Head of caudate nucleus (tissue), 42 donors: ENCODE data around the gene ADAMTS12.

Experiments used
- DNase-seq, 42 donors: peaks; one replicate each; pipeline versions ENCODE4 v3.0.0 to v3.0.0-alpha.2; 2020 to 2021; ENCODE audit warnings: mixed read lengths in 7 of 42
- intact Hi-C: fragments of 100-400 bp; cut with DNase I; formaldehyde crosslinking; loops from one replicate; pipeline ENCODE4 v1.15.0; 2022

Gene ADAMTS12

DNA sequence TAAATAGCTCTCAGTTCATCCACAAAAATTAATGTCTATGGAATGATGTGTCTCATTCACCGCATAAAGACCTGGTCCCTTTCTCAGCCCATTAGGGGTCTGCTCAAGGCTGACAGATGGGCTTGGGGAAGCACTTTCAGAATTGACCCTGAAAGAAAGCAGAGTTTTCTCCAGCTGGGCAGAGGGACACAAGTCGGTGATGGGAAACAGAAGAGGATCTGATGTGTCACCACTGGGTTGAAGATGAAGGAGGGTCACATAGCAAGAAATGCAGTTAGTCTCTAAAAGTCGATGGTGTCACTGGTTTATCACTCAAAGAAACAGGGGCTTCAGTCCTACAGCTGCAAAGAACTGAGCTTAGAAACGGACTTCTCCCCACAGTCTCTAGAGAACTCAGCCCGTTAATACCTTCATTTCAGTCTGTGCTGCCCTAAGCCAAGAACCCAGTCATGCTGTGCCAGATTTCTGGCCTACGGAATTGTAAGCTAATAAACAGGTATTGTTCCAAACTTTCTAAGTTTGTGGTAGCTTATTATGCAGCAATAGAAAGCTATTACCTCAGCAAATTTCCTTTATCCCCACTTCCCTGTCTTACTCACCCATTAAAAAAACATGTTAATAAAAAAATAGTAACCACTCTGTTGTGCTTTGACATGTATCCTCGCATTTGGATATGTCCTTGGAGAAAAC, 64.6 kb downstream of the ADAMTS12 start:
- intact Hi-C loops: no loop called here

DNA sequence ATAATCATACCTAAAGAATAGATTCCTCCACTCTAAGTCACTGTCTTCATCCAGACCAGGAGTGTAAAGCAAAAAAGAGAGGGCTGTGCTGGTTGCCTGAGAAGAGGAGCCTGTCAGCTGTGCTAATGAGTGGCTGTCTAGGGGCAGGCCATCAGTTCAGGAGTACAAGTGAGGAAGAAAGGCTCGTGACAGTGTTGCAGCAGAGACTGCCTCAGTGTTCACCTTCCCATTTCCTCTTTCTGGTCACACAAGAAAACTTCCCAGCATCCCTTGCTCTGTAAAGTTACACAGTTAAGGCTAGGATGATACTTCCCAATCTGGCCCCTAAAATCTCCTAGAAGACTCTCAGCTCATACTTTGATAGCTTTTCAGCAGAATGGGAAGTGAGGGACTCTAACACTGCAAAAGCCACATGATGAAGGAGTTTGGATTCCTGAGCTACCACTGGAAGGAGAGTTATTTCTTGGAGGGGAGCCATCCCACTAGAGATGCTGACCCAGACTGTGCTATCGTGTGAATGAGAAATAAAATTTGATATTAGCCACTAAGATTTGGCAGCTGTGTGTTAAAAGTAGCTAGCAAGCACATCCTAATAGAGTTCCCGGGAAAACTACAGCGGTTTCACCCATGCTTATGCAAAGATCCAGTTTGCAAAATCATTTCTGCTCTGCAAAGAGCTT, 67.1 kb downstream of the ADAMTS12 start:
- DNase-seq: peak in 20 of 42 donors; percentile 3 to 55 (median 24)
- intact Hi-C loops: no loop called here

More for the DNA sequence above, 64.6 kb downstream of the ADAMTS12 start:
- DNase-seq: no peak

DNA sequence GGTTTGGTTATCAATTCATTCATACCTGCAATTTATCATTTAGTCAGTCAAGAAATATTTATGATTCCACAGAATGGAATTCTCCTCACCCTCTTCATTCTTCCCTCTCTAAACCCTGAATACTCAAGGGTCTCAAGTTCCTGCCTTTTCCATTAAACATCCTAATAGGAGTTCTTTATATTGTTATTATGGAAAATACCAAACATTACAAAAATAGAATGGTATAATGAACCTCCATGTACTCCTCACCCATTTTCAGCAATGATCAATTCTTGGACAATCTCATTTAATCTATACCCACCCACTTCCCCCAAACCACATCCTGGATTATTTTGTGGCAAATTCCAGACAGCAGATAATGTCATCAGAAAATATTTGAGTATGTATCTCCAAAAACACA, 74.5 kb downstream of the ADAMTS12 start:
- intact Hi-C loops: no loop called here
- no peak for DNase-seq

DNA sequence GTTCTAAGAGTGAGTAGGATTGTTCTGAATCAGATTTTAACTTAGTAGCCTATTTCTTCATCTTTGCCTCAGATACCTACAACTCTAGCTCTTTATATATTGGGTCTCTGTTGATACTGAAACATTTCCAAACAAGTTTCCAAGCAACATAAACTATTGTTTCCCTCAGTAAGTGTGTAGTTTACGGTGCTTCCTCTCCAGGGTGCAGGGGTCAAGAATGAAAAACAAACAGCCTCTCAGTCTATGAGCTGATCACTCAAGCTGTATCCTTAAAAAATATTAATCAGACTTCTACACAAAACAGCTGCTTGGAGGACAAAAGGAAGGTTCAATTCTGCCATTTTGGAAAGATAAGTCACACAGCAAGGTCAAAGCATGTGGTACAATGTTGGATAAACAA, 75.0 kb downstream of the ADAMTS12 start:
- intact Hi-C loops: no loop called here
- no peak for DNase-seq

DNA sequence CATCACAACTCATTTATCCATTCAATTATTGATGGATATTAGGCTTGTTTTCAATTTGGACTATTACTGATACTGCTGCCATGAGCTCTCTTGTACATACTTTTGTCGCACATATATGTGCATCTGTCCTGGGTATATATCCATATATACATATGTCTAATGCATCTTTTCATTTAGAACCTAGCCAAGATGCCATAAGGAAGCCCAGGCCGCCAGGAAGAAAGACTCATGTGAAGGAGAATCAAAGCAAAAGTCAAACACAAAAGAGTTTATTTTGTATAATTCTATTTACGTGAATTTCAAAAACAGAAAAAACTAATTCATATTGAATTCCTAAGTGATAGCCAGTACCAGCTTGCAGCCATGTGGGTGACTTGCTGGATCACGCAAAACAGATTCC, 79.0 kb downstream of the ADAMTS12 start:
- no peak for DNase-seq
- intact Hi-C loops: no loop called here

DNA sequence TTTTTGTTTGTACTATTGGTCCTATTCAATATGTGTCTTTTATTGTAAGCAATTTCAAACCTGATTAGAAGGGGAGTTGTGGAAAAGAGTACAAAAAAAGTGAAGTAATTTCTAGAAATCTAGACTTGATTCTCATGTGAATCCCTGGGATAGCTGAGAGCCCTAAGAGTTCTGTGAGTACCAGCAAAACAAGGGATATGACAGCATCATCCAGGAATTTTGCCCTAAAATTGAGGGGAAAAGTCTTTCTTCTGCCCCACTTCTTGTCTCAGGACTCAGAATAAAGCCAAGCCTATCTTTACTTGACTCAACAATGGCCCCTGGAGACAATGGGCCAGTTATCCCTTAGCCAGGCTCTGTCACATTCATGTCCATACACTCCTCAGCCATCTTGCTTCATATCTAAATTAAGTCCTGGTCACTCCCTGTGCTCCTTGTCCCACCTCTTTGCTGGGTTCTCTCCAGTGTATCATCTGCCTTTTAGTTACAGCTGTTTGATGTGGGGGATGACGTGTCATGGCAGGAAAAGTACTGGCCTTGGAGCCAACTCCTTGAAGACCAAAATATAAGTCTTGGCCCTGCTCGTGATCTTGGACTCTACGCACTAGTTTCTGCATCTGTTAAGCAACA, 81.2 kb downstream of the ADAMTS12 start:
- no peak for DNase-seq
- intact Hi-C loops: no loop called here

DNA sequence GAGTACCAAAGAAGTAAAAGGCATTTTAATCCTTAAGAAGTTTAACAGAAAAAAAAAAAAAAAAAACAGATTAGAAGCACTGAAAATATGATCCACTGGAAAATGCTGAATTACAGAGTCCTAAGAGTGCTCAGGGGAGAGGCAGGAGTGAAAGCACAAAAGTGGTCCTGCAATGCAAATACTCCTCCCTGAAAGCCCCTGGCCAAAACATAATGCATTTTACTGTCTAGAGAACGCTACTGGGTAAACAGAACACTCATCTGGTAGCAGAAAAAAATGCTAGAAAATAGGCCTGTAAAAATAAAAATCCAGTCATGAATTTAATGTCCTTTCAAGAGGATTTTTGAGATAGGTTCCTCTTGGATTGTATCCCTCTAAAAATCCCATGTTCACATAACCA, 81.9 kb downstream of the ADAMTS12 start:
- no peak for DNase-seq
- intact Hi-C loops: no loop called here

DNA sequence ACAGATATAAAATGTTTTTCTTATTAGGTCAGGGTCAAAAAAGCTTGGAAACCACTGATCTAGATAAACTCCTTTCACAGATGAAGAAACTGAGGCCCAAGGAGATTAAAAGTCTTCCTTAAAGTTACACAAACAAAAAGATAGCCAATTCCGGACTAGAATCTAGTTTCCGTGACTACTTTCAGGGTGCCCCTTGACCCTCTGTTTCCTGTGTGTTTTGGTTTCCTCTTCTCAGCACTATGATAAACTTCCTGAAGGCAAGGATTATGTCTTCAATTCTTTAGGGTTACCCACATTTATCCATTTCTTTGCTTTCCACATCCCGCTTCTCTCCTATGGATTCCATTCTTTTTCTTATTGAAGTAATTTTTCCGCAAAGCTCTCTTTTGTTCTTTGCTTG, 83.1 kb downstream of the ADAMTS12 start:
- DNase-seq: no peak
- intact Hi-C loops: no loop called here

DNA sequence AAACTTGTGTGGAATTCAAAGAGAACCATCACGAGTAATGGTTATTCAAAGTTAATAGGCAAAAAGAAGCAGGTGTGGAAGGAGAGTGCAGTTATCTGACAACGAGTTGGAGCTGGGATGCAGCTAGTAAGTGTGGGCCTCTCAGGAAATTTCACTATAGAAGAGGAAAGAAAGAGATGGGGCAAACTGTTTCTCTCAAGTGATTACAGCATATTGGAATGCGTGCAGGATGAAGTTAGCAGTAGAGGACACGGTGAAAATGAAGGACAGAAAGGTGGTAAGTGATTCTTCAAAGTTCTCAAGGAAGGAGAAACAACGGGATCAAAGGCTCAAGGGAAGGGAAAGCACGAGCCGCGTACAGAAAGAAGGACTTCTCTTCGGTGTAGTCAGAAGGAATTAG, 84.0 kb downstream of the ADAMTS12 start:
- no peak for DNase-seq
- intact Hi-C loops: no loop called here

DNA sequence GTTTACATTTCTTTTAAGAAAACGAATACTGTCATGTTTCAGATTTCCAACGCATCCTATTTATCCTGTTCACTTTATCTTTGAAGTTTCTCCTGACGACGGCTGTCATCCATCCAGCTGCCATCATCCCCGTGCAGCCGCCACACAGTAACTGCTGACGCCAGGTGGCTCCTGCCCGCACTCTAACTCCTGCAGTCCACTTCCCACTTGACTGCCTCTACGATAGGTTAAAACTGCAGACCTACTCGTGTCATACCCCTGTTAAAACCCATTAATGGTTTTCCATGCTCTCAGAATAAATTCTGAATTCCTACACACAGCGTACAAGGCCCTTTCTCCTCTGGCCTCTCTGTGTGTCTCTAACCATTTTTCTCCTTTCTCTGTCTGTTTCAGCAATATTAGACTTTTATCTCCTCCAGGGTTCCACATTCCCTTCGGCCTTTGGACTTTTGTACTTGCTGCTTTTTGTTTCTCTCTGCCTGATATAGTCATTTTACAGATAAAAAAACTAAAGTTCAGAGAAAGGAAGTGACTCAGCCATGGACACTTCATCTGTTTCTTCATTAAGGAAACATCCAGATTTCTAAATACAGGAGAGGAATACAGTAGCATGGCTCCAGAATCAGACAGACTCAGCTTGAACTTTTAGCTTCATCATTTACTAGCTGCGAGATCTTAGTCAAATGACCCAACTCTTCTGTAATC, 84.9 kb downstream of the ADAMTS12 start:
- intact Hi-C loops: no loop called here
- no peak for DNase-seq

DNA sequence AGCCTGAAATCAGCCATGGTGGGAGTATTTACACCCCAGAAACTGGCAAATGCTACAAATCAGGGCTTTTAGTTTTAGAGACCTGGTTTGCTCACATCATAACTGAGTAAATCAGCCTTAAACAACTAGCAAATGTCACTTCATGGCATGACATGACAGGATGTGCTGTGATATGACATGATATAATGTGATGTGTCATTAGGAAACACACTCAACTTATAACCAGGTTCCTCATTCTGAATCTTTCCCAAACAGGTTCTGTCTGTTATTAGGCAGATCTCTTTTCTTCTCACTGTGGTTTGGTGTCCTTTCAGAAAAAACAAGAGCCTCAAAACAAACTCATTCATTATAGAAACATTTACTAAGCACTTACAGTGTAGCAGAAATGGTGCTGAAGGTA, 90.5 kb downstream of the ADAMTS12 start:
- intact Hi-C loops: no loop called here
- no peak for DNase-seq

DNA sequence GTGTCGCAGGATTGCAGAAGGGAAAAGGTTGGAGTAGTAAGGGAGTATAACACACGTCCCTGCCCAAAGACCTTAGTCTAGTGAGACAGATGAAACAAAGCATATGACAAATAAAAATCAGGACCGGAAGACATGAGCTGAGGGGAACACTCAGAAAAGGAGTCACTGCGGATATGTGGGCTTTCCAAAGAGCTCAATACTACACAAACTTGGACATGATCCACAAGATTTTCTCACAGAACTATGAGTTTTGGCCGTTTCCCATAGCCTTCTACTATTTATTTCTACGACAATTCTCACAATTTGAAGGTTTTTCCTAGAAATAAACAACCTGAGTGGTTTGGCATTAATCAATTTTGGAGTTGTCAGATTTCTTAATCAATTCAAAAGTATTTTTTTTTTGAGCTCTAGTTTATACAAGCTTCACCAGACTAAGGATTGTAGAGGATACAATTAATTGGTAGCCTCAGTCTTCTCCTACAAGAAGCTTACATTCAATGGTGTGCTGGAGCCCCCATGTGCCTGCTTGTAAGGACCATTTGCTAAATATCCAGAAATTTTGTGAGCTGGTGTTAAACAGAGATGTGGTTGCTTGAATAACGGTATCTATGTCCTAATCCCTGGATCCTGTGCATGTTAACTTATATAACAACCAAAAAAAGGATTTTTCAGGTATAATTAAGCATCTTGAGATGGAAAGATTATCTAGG, 91.4 kb downstream of the ADAMTS12 start:
- DNase-seq: no peak
- intact Hi-C loops: no loop called here

DNA sequence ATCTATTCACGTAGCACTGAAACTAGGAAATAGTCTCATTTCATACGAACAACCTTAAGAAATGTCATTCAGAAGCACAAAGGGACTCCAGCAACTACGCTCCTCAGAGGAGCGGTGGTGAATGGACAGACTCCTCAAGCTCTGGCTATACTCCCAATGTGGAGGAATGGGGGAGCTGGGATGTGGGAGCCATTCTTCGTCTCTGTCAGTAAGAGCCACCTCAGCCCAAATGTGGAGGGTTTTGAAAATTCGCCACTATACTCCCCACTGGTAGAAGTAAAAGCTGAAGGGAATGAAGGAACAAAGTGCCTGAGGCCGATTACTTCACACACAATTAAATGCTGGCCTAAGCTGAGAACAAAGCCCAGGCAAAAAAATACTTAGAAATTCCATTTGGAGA, 96.3 kb downstream of the ADAMTS12 start:
- no peak for DNase-seq
- intact Hi-C loops: no loop called here

DNA sequence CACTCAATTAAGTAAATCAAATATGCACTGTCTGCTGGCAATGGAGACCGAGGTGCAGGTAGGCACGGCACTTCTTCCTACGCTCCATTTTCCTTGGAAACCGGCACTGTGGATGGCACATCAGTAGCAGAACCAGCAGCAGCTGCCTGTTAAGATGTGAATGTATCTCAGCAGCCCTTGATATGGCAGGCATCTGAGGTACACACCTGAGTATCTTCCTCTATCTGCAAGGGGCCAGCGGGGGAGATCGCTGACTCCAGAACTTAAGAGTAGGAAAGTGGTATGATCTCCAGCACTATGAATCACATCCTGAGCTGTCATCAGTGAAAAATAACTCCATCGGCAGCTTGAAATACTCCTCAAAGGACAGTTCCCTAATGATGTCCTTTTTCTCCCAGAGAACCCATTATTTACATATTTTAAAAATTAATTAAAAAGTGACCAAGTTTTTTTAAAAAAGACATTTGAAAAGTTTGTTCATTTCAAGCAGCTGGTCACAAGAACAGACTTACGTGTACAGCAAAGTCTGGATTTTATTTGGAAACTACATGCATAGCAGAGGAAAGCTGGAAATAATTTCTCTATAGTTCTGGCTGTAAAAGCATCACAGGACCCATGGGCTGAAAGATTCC, 97.1 kb downstream of the ADAMTS12 start:
- DNase-seq: peak in 39 of 42 donors; percentile 5 to 82 (median 40)
- intact Hi-C loops: no loop called here

DNA sequence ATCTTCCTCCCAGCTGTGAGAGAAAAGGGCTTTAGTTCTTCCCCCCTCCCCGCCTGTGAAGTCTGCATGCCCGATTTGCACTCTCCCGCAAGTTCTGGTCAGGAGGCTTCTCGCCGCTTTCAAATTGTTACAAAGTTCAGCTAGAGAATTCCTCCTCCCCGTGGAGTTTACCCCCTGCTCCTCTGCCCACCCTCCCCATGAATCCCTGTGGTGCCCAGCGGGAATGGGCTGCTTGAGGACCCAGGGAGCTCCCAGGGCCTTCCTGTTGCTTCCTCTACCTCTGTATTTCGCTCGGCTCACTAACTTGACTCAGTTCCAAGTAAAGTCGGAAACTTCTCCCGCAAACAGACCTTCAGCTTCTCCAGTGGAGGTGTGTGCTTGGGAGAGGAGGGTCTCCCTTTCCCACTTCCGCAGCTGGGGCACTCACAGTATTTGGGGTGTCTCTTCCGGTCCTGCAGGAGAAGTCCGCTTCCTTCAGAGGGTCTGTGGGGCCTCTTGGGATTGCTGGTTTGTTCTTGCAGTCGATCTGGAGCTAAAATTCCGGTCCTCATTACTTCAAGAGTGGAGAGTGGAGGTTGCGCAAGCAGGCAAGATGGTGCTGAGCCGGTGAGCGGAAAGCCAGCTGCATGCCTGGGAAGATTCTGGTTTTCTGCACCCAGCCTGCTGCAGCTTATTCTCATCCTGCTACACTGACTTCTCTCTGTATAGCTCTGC, 97.8 kb downstream of the ADAMTS12 start:
- peak in 11 of 42 donors; percentile 14 to 66 (median 29) for DNase-seq
- intact Hi-C loops: no loop called here

DNA sequence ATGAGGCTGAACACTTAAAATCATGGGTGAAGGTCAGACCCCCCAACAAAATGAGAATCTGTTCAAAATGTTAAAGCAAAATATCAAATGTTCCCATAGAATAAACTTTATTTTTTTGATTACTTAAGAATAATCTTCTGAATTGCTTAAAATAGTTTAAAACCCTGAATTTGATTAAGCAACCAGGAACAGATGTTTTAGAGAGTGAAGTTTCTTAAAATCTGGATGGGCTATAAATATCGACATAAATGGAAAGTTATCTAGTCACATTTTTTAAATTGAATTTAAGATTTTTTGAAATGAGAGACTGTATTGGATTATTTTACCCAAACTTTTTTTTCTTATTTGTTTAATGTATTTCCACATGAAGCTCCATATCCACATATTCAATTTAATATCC, 98.5 kb downstream of the ADAMTS12 start:
- intact Hi-C loops: no loop called here
- no peak for DNase-seq

DNA sequence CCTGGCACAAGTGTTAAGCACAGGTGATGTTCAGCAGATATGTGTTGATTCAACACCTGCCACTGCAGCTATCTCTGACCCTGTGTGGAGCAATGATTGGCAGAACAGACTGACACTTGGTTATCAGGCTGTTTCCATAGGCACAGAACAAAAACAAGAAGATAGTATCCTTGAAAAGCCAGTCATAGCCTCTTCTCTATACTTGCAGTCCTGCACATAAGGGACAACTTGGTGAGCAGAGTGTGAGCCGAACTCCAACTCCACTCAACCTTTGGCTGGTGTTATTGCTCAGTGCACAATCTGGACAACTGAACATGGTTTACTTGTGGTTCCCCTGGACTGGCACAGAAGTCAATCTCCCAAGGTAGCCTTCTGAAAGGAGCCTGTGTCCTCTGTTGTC, 99.2 kb downstream of the ADAMTS12 start:
- DNase-seq: no peak
- intact Hi-C loops: no loop called here

DNA sequence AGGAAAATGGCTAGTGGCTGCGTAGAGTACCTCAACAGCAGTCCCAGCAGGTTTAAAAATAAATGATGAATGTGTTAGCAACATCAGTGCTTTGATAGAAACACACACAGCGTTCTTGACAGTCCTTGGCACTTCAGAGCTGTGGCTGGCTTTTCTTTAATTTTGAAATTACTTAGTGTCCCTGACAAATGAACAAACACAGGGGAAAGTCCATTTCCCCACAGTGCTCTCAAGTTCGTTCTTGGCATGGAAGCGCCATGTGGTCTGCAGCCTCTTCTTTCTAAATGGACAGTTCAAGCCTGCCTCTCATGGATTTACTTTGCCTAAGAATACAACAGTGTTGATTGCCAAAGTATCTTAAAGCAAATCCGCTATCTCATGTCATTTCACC, 102.2 kb downstream of the ADAMTS12 start:
- intact Hi-C loops: no loop called here
- DNase-seq: no peak
